Measurements from ENCODE around the gene FRMD4A.

- no peak for TF ChIP-seq CTCF (IDR thresholded peaks at IDR 0.05 in 4 of 5, conservative IDR thresholded peaks at IDR 0.05 in 1 of 5)
- no peak for TF ChIP-seq POLR2A (IDR thresholded peaks at IDR 0.05)
These were observed 358.9 kb downstream of the FRMD4A start for GRCh38 chr10:13971601-13972475.
